ENCODE results near the gene CRYL1. TPM values are rescaled to one million over a fixed set of nuclear protein-coding genes. Genes with fewer than 3 reads are reported as not detected.

CRYL1 gene
- total RNA-seq, 1 experiment from 2014 or later = 5.9 TPM

DNA sequence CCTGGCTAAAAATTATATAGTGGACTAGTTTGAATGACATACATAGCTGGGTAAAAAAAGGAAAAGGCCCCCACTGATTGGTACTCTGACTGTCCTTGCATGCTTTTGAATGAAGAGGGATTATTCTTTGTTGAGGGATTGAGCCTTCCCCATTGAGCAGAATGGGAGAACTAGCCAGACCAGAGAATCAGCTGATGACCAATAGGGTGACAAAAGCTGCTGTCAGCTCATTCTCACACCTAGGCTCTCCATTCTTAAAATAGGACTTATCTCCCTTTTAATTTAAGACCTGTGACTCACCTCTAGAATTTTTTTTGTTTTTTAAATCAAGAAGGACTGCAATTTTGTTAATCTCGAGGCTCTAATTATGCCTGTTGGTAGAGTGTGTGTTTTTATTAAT is 79.3 kb downstream of the CRYL1 start:
- ChIA-PET POLR2A (ENCODE audit: low non-redundant PET) (interaction anchor here (0.6 kb wide), 1 partner anchor 70 kb away, joined by 3 read pairs; no protein-coding TSS in a partner anchor), CTCF (no interaction called here)
- no peak for DNase-seq (ENCODE audit: low spot score)
- Histone ChIP-seq H3K27ac (ENCODE audit: low read depth, low read length, poor library complexity, severe bottlenecking) (no peak overlapping the region), H3K36me3 (ENCODE audit: insufficient read depth, low read length, poor library complexity, severe bottlenecking) (no peaks in the 10 kb centered on the region), H3K9me3 (ENCODE audit: low read depth, low read length, poor library complexity, severe bottlenecking) (peaks cover 10% of the 10 kb centered on the region), H3K4me1 (ENCODE audit: insufficient read depth, low read length, poor library complexity, severe bottlenecking) (no peaks in the 10 kb centered on the region), H3K27me3 (replicated peaks; ENCODE audit: insufficient read depth, low read depth, low read length, poor library complexity) (no peaks in the 10 kb centered on the region), H3K4me3 (ENCODE audit: low read depth, low read length, poor library complexity, severe bottlenecking) (no peak overlapping the region)
- no TSS peak for BruUV-seq (replicated peaks)
- TF ChIP-seq, protein P1, sequence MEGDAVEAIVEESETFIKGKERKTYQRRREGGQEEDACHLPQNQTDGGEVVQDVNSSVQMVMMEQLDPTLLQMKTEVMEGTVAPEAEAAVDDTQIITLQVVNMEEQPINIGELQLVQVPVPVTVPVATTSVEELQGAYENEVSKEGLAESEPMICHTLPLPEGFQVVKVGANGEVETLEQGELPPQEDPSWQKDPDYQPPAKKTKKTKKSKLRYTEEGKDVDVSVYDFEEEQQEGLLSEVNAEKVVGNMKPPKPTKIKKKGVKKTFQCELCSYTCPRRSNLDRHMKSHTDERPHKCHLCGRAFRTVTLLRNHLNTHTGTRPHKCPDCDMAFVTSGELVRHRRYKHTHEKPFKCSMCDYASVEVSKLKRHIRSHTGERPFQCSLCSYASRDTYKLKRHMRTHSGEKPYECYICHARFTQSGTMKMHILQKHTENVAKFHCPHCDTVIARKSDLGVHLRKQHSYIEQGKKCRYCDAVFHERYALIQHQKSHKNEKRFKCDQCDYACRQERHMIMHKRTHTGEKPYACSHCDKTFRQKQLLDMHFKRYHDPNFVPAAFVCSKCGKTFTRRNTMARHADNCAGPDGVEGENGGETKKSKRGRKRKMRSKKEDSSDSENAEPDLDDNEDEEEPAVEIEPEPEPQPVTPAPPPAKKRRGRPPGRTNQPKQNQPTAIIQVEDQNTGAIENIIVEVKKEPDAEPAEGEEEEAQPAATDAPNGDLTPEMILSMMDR (conservative IDR thresholded peaks at IDR 0.05; ENCODE audit: low read depth, low read length) = no peak
- no peak for TF ChIP-seq EZH2 (IDR thresholded peaks at IDR 0.05; ENCODE audit: borderline replicate concordance, low read depth, low read length, poor library complexity, severe bottlenecking)
- intact Hi-C loops (cut with micrococcal nuclease; ENCODE audit: unreplicated experiment) = no loop called here

DNA sequence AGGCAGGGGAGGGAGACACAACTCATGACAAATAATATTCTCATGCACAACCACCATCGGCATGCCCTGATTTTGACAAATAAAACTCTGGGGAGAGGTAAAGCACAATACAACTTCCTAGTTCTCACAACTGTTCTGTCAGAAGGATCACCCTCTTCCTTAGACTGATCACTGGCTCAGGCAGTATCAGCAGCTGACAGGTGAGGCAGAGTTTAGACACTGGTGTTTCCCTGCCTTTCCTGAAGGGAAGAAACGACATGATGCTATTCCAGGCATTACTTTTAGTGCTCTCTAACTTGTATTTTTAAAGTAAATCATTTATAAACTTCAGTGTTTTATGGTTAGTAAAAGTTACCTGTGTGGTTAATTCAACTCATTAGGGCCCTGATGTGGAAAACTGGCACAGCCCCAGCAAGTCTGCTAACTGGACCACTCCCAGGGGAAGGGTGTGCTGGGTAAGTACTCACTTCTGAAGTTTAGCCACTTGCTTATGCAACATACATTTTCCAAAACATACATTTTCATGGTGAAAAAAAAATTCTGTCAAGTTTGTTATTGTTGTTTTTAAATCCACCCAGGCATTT is 82.8 kb downstream of the CRYL1 start:
- TF ChIP-seq, protein P1 (conservative IDR thresholded peaks at IDR 0.05; ENCODE audit: low read depth, low read length) = no peak
- no peak for TF ChIP-seq EZH2 (IDR thresholded peaks at IDR 0.05; ENCODE audit: borderline replicate concordance, low read depth, low read length, poor library complexity, severe bottlenecking)
- ChIA-PET CTCF (no interaction called here), POLR2A (ENCODE audit: low non-redundant PET) (no interaction called here)
- H3K27ac ChIP-seq (ENCODE audit: low read depth, low read length, poor library complexity, severe bottlenecking) = no peak overlapping the region
- no TSS peak for BruUV-seq (replicated peaks)
- H3K4me3 ChIP-seq (ENCODE audit: low read depth, low read length, poor library complexity, severe bottlenecking) = no peak overlapping the region
- H3K36me3 ChIP-seq (ENCODE audit: insufficient read depth, low read length, poor library complexity, severe bottlenecking) = no peaks in the 10 kb centered on the region
- intact Hi-C loops (cut with micrococcal nuclease; ENCODE audit: unreplicated experiment) = no loop called here
- no peaks in the 10 kb centered on the region for H3K4me1 ChIP-seq (ENCODE audit: insufficient read depth, low read length, poor library complexity, severe bottlenecking)
- no peak for DNase-seq (ENCODE audit: low spot score)
- peaks cover 3% of the 10 kb centered on the region for H3K9me3 ChIP-seq (ENCODE audit: low read depth, low read length, poor library complexity, severe bottlenecking)
- no peaks in the 10 kb centered on the region for H3K27me3 ChIP-seq (replicated peaks; ENCODE audit: insufficient read depth, low read depth, low read length, poor library complexity)

DNA sequence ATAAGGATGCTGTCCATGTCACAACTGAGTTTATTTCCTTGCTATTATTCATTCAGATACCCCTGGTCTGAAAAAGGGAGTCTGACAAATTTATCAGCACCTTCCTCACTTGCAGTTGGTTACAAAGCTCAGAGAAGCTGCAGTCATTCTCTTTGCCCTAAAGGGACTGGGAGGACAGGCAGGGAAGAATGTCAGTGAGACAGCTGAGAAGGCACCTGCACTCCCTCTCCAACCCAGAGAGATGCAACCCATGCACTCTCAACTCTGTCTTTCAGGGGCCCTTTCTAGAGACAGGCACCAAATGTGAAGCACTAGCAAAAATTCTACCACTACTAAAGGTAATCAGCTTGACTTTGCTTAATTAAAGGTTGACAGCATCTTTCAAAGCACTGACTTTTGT is 83.3 kb downstream of the CRYL1 start:
- TF ChIP-seq, protein P1 (conservative IDR thresholded peaks at IDR 0.05; ENCODE audit: low read depth, low read length) = no peak
- TF ChIP-seq EZH2 (IDR thresholded peaks at IDR 0.05; ENCODE audit: borderline replicate concordance, low read depth, low read length, poor library complexity, severe bottlenecking) = no peak
- no peak for DNase-seq (ENCODE audit: low spot score)
- BruUV-seq (replicated peaks) = no TSS peak
- CTCF ChIA-PET = no interaction called here
- intact Hi-C loops (cut with micrococcal nuclease; ENCODE audit: unreplicated experiment) = no loop called here
- Histone ChIP-seq H3K36me3 (ENCODE audit: insufficient read depth, low read length, poor library complexity, severe bottlenecking) (no peaks in the 10 kb centered on the region), H3K4me1 (ENCODE audit: insufficient read depth, low read length, poor library complexity, severe bottlenecking) (no peaks in the 10 kb centered on the region), H3K9me3 (ENCODE audit: low read depth, low read length, poor library complexity, severe bottlenecking) (no peaks in the 10 kb centered on the region), H3K27ac (ENCODE audit: low read depth, low read length, poor library complexity, severe bottlenecking) (no peak overlapping the region), H3K27me3 (replicated peaks; ENCODE audit: insufficient read depth, low read depth, low read length, poor library complexity) (no peaks in the 10 kb centered on the region), H3K4me3 (ENCODE audit: low read depth, low read length, poor library complexity, severe bottlenecking) (no peak overlapping the region)
- POLR2A ChIA-PET (ENCODE audit: low non-redundant PET) = no interaction called here

Measured in A673 (cell line).